ENCODE results near the gene SLCO3A1. TPM values are rescaled to one million over a fixed set of nuclear protein-coding genes. Genes with fewer than 3 reads are reported as not detected.

SLCO3A1 gene
- total RNA-seq, 1 experiment from 2014 or later = 5.1 TPM

DNA sequence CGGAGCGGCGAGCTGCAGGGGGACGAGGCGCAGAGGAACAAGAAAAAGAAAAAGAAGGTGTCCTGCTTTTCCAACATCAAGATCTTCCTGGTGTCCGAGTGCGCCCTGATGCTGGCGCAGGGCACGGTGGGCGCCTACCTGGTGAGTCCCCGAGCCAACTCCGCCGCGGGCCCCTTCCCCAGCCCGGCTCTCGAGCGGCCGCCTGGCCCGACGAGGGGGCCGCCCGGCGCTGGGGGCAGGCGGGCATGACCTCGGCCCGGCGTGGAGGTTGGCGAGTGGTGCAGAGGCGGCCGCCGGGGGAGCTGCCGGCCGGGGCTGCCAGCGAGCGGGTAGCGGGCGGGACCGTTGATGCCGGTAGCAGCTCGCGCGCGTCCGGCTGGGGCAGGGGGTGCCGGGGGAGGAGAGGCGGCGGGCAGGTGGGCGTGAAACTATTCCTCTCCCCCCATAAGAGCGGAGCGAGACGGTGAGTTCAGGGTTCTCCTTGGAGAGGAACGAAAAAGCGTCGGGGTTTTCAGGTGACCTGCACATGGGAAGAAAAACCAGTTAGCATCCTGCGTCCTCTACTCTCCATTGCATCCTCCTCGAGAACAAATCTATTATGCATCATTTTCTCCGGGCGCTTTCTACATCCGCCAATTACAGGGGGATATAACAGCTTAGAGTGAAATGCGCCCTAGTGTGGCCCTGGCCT, 585 bp downstream of the SLCO3A1 start:
- no peaks in the 10 kb centered on the region for H3K9me3 ChIP-seq (ENCODE audit: control insufficient read depth in 1 of 2, insufficient read depth in 1 of 2, low read depth in 1 of 2, low read length in 2 of 2)
- peaks cover 11% of the 10 kb centered on the region; the same call in 1 of the 2 replicates for H3K27me3 ChIP-seq (ENCODE audit: insufficient read depth, low read length)
- H4K20me1 ChIP-seq (ENCODE audit: insufficient read depth) = no peaks in the 10 kb centered on the region
- H3K4me1 ChIP-seq (ENCODE audit: control insufficient read depth in 1 of 2, insufficient read depth in 2 of 2, low read length in 2 of 2) = peaks cover 0 to 16% of the 10 kb centered on the region in 2 experiments; a peak in 2 of 4 replicates
- ChIA-PET CTCF (interaction anchor here (0.7 to 1.3 kb wide), 7 partner anchors 10 to 552 kb away, joined by 3 to 5 read pairs (median 3); no protein-coding TSS in a partner anchor), POLR2A (no interaction called here), RAD21 (ENCODE audit: low non-redundant PET in 1 of 2, low total read pairs in 2 of 2, uncharacterized antibody in 2 of 2, unreplicated experiment in 2 of 2) (interaction anchor here in 1 of 2 experiments (0.5 kb wide), 1 partner anchor 28 kb away, joined by 3 read pairs; no protein-coding TSS in a partner anchor)
- ATAC-seq (peak; percentile 36), DNase-seq (ENCODE audit: low read depth, low spot score) (no peak)
- BruUV-seq (replicated peaks) = no TSS peak
- peak overlapping the region; percentile 95 for H3K4me2 ChIP-seq (ENCODE audit: low read length)
- H3K79me2 ChIP-seq (ENCODE audit: insufficient read depth, low read length) = no peaks in the 10 kb centered on the region
- no peaks in the 10 kb centered on the region for H3K36me3 ChIP-seq (ENCODE audit: control insufficient read depth in 1 of 2, insufficient read depth in 2 of 2, low read length in 2 of 2)
- no peak overlapping the region for H2AFZ ChIP-seq (ENCODE audit: low read depth, low read length, poor library complexity, severe bottlenecking)
- TF ChIP-seq POLR2A (IDR thresholded peaks at IDR 0.05; ENCODE audit: borderline replicate concordance, extremely low read depth, insufficient read depth, insufficient read length) (no peak), ZNF274 (IDR thresholded peaks at IDR 0.05; ENCODE audit: low read depth, low read length) (no peak), YY1 (IDR thresholded peaks at IDR 0.05; ENCODE audit: extremely low read depth, insufficient replicate concordance, low read depth, low read length) (no peak), SRF (IDR thresholded peaks at IDR 0.05; ENCODE audit: low read depth) (no peak), CEBPB (IDR thresholded peaks at IDR 0.05; ENCODE audit: low read depth) (no peak), TCF7L2 (IDR thresholded peaks at IDR 0.05; ENCODE audit: borderline replicate concordance, extremely low read depth, insufficient read depth, insufficient read length) (no peak), JUND (IDR thresholded peaks at IDR 0.05) (no peak), ELF1 (IDR thresholded peaks at IDR 0.05; ENCODE audit: borderline replicate concordance, low read depth) (no peak), POLR2AphosphoS5 (IDR thresholded peaks at IDR 0.05; ENCODE audit: low read depth, low read length) (no peak), SIN3A (IDR thresholded peaks at IDR 0.05; ENCODE audit: low read depth) (no peak), RAD21 (IDR thresholded peaks at IDR 0.05; ENCODE audit: low read depth) (no peak), CBX3 (IDR thresholded peaks at IDR 0.05; ENCODE audit: low read depth) (no peak)
- TF ChIP-seq, protein P1, sequence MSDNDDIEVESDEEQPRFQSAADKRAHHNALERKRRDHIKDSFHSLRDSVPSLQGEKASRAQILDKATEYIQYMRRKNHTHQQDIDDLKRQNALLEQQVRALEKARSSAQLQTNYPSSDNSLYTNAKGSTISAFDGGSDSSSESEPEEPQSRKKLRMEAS (IDR thresholded peaks at IDR 0.05) = no peak
- TF ChIP-seq, protein P2, sequence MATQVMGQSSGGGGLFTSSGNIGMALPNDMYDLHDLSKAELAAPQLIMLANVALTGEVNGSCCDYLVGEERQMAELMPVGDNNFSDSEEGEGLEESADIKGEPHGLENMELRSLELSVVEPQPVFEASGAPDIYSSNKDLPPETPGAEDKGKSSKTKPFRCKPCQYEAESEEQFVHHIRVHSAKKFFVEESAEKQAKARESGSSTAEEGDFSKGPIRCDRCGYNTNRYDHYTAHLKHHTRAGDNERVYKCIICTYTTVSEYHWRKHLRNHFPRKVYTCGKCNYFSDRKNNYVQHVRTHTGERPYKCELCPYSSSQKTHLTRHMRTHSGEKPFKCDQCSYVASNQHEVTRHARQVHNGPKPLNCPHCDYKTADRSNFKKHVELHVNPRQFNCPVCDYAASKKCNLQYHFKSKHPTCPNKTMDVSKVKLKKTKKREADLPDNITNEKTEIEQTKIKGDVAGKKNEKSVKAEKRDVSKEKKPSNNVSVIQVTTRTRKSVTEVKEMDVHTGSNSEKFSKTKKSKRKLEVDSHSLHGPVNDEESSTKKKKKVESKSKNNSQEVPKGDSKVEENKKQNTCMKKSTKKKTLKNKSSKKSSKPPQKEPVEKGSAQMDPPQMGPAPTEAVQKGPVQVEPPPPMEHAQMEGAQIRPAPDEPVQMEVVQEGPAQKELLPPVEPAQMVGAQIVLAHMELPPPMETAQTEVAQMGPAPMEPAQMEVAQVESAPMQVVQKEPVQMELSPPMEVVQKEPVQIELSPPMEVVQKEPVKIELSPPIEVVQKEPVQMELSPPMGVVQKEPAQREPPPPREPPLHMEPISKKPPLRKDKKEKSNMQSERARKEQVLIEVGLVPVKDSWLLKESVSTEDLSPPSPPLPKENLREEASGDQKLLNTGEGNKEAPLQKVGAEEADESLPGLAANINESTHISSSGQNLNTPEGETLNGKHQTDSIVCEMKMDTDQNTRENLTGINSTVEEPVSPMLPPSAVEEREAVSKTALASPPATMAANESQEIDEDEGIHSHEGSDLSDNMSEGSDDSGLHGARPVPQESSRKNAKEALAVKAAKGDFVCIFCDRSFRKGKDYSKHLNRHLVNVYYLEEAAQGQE (IDR thresholded peaks at IDR 0.05; ENCODE audit: low read depth) = no peak
- TF ChIP-seq, protein P3, sequence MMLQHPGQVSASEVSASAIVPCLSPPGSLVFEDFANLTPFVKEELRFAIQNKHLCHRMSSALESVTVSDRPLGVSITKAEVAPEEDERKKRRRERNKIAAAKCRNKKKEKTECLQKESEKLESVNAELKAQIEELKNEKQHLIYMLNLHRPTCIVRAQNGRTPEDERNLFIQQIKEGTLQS (IDR thresholded peaks at IDR 0.05) = no peak
- TF ChIP-seq, protein P4, sequence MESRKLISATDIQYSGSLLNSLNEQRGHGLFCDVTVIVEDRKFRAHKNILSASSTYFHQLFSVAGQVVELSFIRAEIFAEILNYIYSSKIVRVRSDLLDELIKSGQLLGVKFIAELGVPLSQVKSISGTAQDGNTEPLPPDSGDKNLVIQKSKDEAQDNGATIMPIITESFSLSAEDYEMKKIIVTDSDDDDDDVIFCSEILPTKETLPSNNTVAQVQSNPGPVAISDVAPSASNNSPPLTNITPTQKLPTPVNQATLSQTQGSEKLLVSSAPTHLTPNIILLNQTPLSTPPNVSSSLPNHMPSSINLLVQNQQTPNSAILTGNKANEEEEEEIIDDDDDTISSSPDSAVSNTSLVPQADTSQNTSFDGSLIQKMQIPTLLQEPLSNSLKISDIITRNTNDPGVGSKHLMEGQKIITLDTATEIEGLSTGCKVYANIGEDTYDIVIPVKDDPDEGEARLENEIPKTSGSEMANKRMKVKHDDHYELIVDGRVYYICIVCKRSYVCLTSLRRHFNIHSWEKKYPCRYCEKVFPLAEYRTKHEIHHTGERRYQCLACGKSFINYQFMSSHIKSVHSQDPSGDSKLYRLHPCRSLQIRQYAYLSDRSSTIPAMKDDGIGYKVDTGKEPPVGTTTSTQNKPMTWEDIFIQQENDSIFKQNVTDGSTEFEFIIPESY (IDR thresholded peaks at IDR 0.05; ENCODE audit: extremely low read depth, insufficient replicate concordance, low read length) = no peak
- no peaks in the 10 kb centered on the region for H3K9me2 ChIP-seq (ENCODE audit: insufficient read depth)
- peak overlapping the region; percentile 35 to 65 for H3K4me3 ChIP-seq (replicated peaks in 1 of 2; ENCODE audit: low read depth in 1 of 2, low read length in 2 of 2)
- no peak overlapping the region for H3K27ac ChIP-seq (ENCODE audit: low read depth, low read length)
- intact Hi-C loops (cut with micrococcal nuclease) = loop anchor here (2.0 to 5.0 kb wide), 2 partner anchors 147 to 551 kb away; no protein-coding TSS in a partner anchor
- H3K9ac ChIP-seq (ENCODE audit: low read length) = no peak overlapping the region

Data from HCT116 (cell line).